H1 (cell line): ENCODE measurements around the gene PCDHA1. TPM values are rescaled to one million over a fixed set of nuclear protein-coding genes. Genes with fewer than 3 reads are reported as not detected.

Experiments
- CTCF ChIA-PET: fragments of 300-600 bp; sonication (Branson Sonifier 250); formaldehyde crosslinking; loops from one replicate; lab custom pipeline; 2021; ENCODE audit not compliant: partially characterized antibody; lab: Charles Lee
- POLR2A ChIA-PET: fragments of 300-600 bp; sonication (Branson Sonifier 250); formaldehyde crosslinking; loops from one replicate; lab custom pipeline; 2021; ENCODE audit warnings: inconsistent platforms; ENCODE audit not compliant: partially characterized antibody; lab: Charles Lee
- DNase-seq, 2 experiments: peaks; one replicate each; pipeline versions ENCODE4 v3.0.0 to v3.0.0-alpha.2; 2010 to 2022; ENCODE audit warnings: low spot score in 2 of 2, low read depth in 1 of 2, mixed read lengths in 1 of 2
- FAIRE-seq: peaks from 2 replicates; lab custom pipeline; 2011; peaks lifted over from hg19 to GRCh38; lab: Jason Lieb, UNC
- H2AFZ ChIP-seq: 2 replicates; pipeline ENCODE4 v1.8.1; 2012; ENCODE audit warnings: low read length, inconsistent platforms
- H2AK5ac ChIP-seq: 2 replicates; pipeline ENCODE4 v1.6.1; 2013; ENCODE audit warnings: low read depth, low read length
- H2BK120ac ChIP-seq: replicated peaks from 2 replicates; pipeline ENCODE3; 2013; ENCODE audit warnings: low read depth, low read length, inconsistent platforms
- H2BK12ac ChIP-seq: 2 replicates; pipeline ENCODE4 v1.6.1; 2013; ENCODE audit warnings: low read depth, low read length
- H2BK15ac ChIP-seq: 2 replicates; pipeline ENCODE4 v1.6.1; 2013; ENCODE audit warnings: low read length
- H2BK20ac ChIP-seq: 2 replicates; pipeline ENCODE4 v1.6.1; 2013; ENCODE audit warnings: low read length
- H2BK5ac ChIP-seq: 2 replicates; pipeline ENCODE4 v1.6.1; 2013; ENCODE audit warnings: low read depth, low read length
- H3K14ac ChIP-seq: 2 replicates; pipeline ENCODE4 v1.6.1; 2013; ENCODE audit warnings: inconsistent platforms; ENCODE audit not compliant: insufficient read length
- H3K18ac ChIP-seq: 2 replicates; pipeline ENCODE4 v1.6.1; 2013; ENCODE audit warnings: low read length; ENCODE audit errors: extremely low read depth
- H3K23ac ChIP-seq: 2 replicates; pipeline ENCODE4 v1.6.1; 2013; ENCODE audit warnings: inconsistent platforms; ENCODE audit not compliant: insufficient read length
- H3K23me2 ChIP-seq: 2 replicates; pipeline ENCODE4 v1.6.1; 2013; ENCODE audit warnings: low read depth, low read length
- H3K27ac ChIP-seq: 2 replicates; pipeline ENCODE4 v1.6.1; 2011; ENCODE audit warnings: low read depth, low read length, inconsistent platforms
- H3K27me3 ChIP-seq, 4 experiments: replicated peaks in 1 of 4; 1 replicate in 1 of 4; 2 replicates in 3 of 4; pipeline versions ENCODE4 v1.6.1 to v1.8.1; 2011 to 2013; ENCODE audit warnings: low read length in 3 of 4, mild to moderate bottlenecking in 3 of 4, inconsistent platforms in 2 of 4, mixed read lengths in 2 of 4, moderate library complexity in 1 of 4; ENCODE audit not compliant: control insufficient read depth in 3 of 4, insufficient read depth in 3 of 4; ENCODE audit errors: extremely low read depth in 1 of 4
- H3K36me3 ChIP-seq, 4 experiments: 2 replicates each; pipeline versions ENCODE4 v1.6.1 to v1.8.1; 2011 to 2013; ENCODE audit warnings: mild to moderate bottlenecking in 4 of 4, low read length in 3 of 4, moderate library complexity in 2 of 4, control low read depth in 1 of 4, inconsistent platforms in 1 of 4; ENCODE audit not compliant: insufficient read depth in 4 of 4, control insufficient read depth in 2 of 4
- H3K4ac ChIP-seq: replicated peaks from 2 replicates; pipeline ENCODE3; 2013; ENCODE audit warnings: low read length, low read depth, mixed read lengths, inconsistent platforms; ENCODE audit not compliant: insufficient read length
- H3K4me1 ChIP-seq, 4 experiments: replicated peaks in 1 of 4; 1 replicate in 1 of 4; 2 replicates in 3 of 4; pipeline versions ENCODE4 v1.6.1 to v1.8.1; 2011 to 2013; ENCODE audit warnings: low read length in 3 of 4, inconsistent platforms in 2 of 4, mixed read lengths in 1 of 4; ENCODE audit not compliant: insufficient read depth in 4 of 4, control insufficient read depth in 3 of 4
- H3K4me2 ChIP-seq, 2 experiments: 2 replicates each; pipeline versions ENCODE4 v1.6.1 to v1.8.1; 2011 to 2013; ENCODE audit warnings: low read depth in 2 of 2, low read length in 2 of 2, control low read depth in 1 of 2, inconsistent platforms in 1 of 2, mild to moderate bottlenecking in 1 of 2; ENCODE audit not compliant: insufficient read depth in 1 of 2
- H3K4me3 ChIP-seq, 4 experiments: fragments of 200-600, 300-600 bp in 1 of 4; sonication (generic), shearing (Covaris generic), sonication (Bioruptor Twin) in 1 of 4; 2 replicates each; pipeline versions ENCODE4 v1.5.1 to v1.8.1; 2011 to 2016; ENCODE audit warnings: low read length in 4 of 4, low read depth in 3 of 4, control low read depth in 2 of 4, inconsistent platforms in 2 of 4, mild to moderate bottlenecking in 2 of 4, mixed read lengths in 1 of 4, moderate library complexity in 1 of 4; ENCODE audit not compliant: insufficient read depth in 2 of 4; ENCODE audit errors: extremely low read depth in 1 of 4
- H3K56ac ChIP-seq: replicated peaks from 2 replicates; pipeline ENCODE3; 2013; ENCODE audit warnings: low read depth, mild to moderate bottlenecking, mixed read lengths, low read length, inconsistent platforms; ENCODE audit not compliant: insufficient read length
- H3K79me1 ChIP-seq: 2 replicates; pipeline ENCODE4 v1.6.1; 2013; ENCODE audit warnings: low read depth, low read length, control low read depth
- H3K79me2 ChIP-seq, 2 experiments: 2 replicates each; pipeline versions ENCODE4 v1.6.1 to v1.8.1; 2012 to 2013; ENCODE audit warnings: low read length in 2 of 2, mild to moderate bottlenecking in 2 of 2, inconsistent platforms in 1 of 2; ENCODE audit not compliant: insufficient read depth in 2 of 2, control insufficient read depth in 1 of 2
- H3K9ac ChIP-seq, 4 experiments: replicated peaks in 1 of 4; 1 replicate in 1 of 4; 2 replicates in 3 of 4; pipeline versions ENCODE4 v1.6.1 to v1.8.1; 2011 to 2013; ENCODE audit warnings: low read depth in 3 of 4, low read length in 3 of 4, control low read depth in 2 of 4, mild to moderate bottlenecking in 2 of 4, moderate library complexity in 2 of 4, inconsistent platforms in 1 of 4; ENCODE audit errors: extremely low read depth in 1 of 4
- H3K9me3 ChIP-seq, 2 experiments: 2 replicates each; pipeline versions ENCODE4 v1.6.1 to v1.8.1; 2012 to 2013; ENCODE audit warnings: mild to moderate bottlenecking in 2 of 2, moderate library complexity in 2 of 2, control low read depth in 1 of 2, inconsistent platforms in 1 of 2, low read depth in 1 of 2, low read length in 1 of 2, mixed read lengths in 1 of 2; ENCODE audit not compliant: insufficient read depth in 2 of 2
- H4K20me1 ChIP-seq, 2 experiments: replicated peaks in 1 of 2; 2 replicates each; pipeline versions ENCODE3 to v1.8.1; 2011 to 2013; ENCODE audit warnings: inconsistent platforms in 2 of 2, low read length in 2 of 2, mild to moderate bottlenecking in 1 of 2; ENCODE audit not compliant: insufficient read depth in 2 of 2, control insufficient read depth in 1 of 2
- H4K5ac ChIP-seq: 2 replicates; pipeline ENCODE4 v1.6.1; 2013; ENCODE audit warnings: low read length, low read depth, mixed read lengths, inconsistent platforms; ENCODE audit not compliant: insufficient read length
- H4K8ac ChIP-seq: 2 replicates; pipeline ENCODE4 v1.8.0; 2013; ENCODE audit warnings: mild to moderate bottlenecking, moderate library complexity, low read length, inconsistent platforms; ENCODE audit not compliant: insufficient read depth; ENCODE audit errors: extremely low read depth
- H4K91ac ChIP-seq: replicated peaks from 2 replicates; pipeline ENCODE3; 2013; ENCODE audit warnings: low read length, mixed read lengths, inconsistent platforms; ENCODE audit not compliant: insufficient read length
- BACH1 ChIP-seq: IDR thresholded peaks from 2 replicates; pipeline ENCODE4 v1.6.1; 2012; ENCODE audit warnings: low read length, improper control_type of control experiment
- CBX5 ChIP-seq: fragments of 300-800, 300-1000 bp; sonication (generic); IDR thresholded peaks from 2 replicates; pipeline ENCODE4 v1.7.1; 2016; ENCODE audit warnings: antibody characterized with exemption, low read length, low read depth
- CTBP2 ChIP-seq: IDR thresholded peaks from 2 replicates; pipeline ENCODE4 v1.7.0; 2011; ENCODE audit warnings: borderline replicate concordance, mild to moderate bottlenecking, moderate library complexity, mixed read lengths, low read length; ENCODE audit not compliant: insufficient read depth, insufficient read length
- EGR1 ChIP-seq: IDR thresholded peaks from 2 replicates; pipeline ENCODE4 v1.6.1; 2011; ENCODE audit warnings: low read depth, low read length, borderline replicate concordance
- KDM4A ChIP-seq: IDR thresholded peaks from one replicate; pipeline ENCODE4 v1.7.1; 2012; ENCODE audit warnings: low read depth, mild to moderate bottlenecking, moderate library complexity, low read length, inconsistent platforms; ENCODE audit not compliant: severe bottlenecking
- MAFK ChIP-seq: IDR thresholded peaks from 2 replicates; pipeline ENCODE4 v1.6.1; 2012; ENCODE audit warnings: low read depth, mild to moderate bottlenecking, improper control_type of control experiment, low read length
- RFX5 ChIP-seq: IDR thresholded peaks from 2 replicates; pipeline ENCODE4 v1.6.1; 2011; ENCODE audit warnings: low read depth, low read length, improper control_type of control experiment, borderline replicate concordance
- RNF2 ChIP-seq: fragments of 200-900, 300-1000 bp; sonication (generic); IDR thresholded peaks from 2 replicates; pipeline ENCODE4 v1.7.1; 2016; ENCODE audit warnings: borderline replicate concordance, low read depth, mild to moderate bottlenecking, antibody characterized with exemption, low read length; ENCODE audit not compliant: poor library complexity, severe bottlenecking; ENCODE audit errors: missing control alignments
- SIRT6 ChIP-seq: IDR thresholded peaks from one replicate; pipeline ENCODE4 v1.7.1; 2012; ENCODE audit warnings: low read length, inconsistent platforms
- SUZ12 ChIP-seq: fragments of 200-600 bp; sonication (generic); IDR thresholded peaks from 2 replicates; pipeline ENCODE4 v1.6.1; 2012; ENCODE audit warnings: mild to moderate bottlenecking, inconsistent platforms, low read length, moderate library complexity, mixed read lengths
- TBP ChIP-seq: IDR thresholded peaks from 2 replicates; pipeline ENCODE4 v1.6.1; 2011; ENCODE audit warnings: low read depth, low read length, improper control_type of control experiment
- WGBS, 2 experiments: shearing (Covaris generic) in 1 of 2; methylation state at CpG; one replicate each; pipeline versions ENCODE4 v1.1.6 to v1.1.7; 2013 to 2015; ENCODE audit warnings: low lambda C conversion rate in 2 of 2, mixed read lengths in 2 of 2, inconsistent platforms in 1 of 2, low coverage in 1 of 2, missing lambda C conversion rate in 1 of 2; ENCODE audit not compliant: insufficient replicate concordance in 2 of 2, insufficient coverage in 1 of 2, insufficient read length in 1 of 2; ENCODE audit errors: extremely low coverage in 1 of 2, missing lambda C conversion rate in 1 of 2; 5-methylcytosine and 5-hydroxymethylcytosine counted together
- polyA plus RNA-seq, 7 experiments: library from polyadenylated mRNA; depleted of rRNA in 3 of 7; stranded (reverse) in 5 of 7; unstranded in 2 of 7; fragments of >200 nt in 5 of 7; fragments of 200-250 nt in 2 of 7; gene quantifications; 1 replicate in 5 of 7; 2 replicates in 1 of 7; 4 replicates in 1 of 7; pipeline versions ENCODE4 v1.2.1 to v1.2.3, GENCODE V29; 2011 to 2013; ENCODE audit warnings: missing spikeins in 2 of 7, mixed read lengths in 2 of 7
- total RNA-seq: library from RNA; stranded (reverse); fragmentation: NEBNext Ultra II Directional; extraction: Animal tissue kit (Norgen Biotek cat#: 25700); gene quantifications from 2 replicates; pipeline ENCODE4 v1.2.1, GENCODE V29; 2021
- TF ChIP-seq, protein P1 (sequence below): IDR thresholded peaks from 2 replicates; pipeline ENCODE4 v1.6.1; 2012; ENCODE audit warnings: inconsistent platforms

PCDHA1 gene
- total and polyA plus RNA-seq, 2 of the 8 experiments (the other 6 are each of a cell fraction or from before 2014, with no cell fraction given), result 0.23 to 0.50 TPM

DNA sequence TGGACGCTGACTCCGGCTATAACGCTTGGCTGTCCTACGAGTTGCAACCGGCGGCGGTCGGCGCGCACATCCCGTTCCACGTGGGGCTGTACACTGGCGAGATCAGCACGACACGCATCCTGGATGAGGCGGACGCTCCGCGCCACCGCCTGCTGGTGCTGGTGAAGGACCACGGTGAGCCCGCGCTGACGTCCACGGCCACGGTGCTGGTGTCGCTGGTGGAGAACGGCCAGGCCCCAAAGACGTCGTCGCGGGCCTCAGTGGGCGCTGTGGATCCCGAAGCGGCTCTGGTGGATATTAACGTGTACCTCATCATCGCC is 91.3 kb downstream of the PCDHA1 start:
- H2BK5ac ChIP-seq, result no peak overlapping the region
- no peak overlapping the region for H3K4me2 ChIP-seq
- H3K23ac ChIP-seq, result no peak overlapping the region
- TF ChIP-seq CBX5, result no peak
- TF ChIP-seq SUZ12, result no peak
- no peak for TF ChIP-seq BACH1
- TF ChIP-seq, protein P1, sequence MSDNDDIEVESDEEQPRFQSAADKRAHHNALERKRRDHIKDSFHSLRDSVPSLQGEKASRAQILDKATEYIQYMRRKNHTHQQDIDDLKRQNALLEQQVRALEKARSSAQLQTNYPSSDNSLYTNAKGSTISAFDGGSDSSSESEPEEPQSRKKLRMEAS, result no peak
- TF ChIP-seq MAFK, result no peak
- TF ChIP-seq RNF2, result no peak
- no peak for TF ChIP-seq RFX5
- TF ChIP-seq KDM4A, result no peak
- TF ChIP-seq CTBP2, result no peak
- no peak for TF ChIP-seq SIRT6
- TF ChIP-seq EGR1, result no peak
- no peak for TF ChIP-seq TBP
- TF ChIP-seq, all 59 proteins: peak for 0
- Histone ChIP-seq H4K91ac (no peak overlapping the region), H3K56ac (no peak overlapping the region), H3K79me1 (no peaks in the 10 kb centered on the region), H4K5ac (no peak overlapping the region), H2BK12ac (no peak overlapping the region), H3K9ac (no peak overlapping the region), H3K18ac (no peak overlapping the region), H3K79me2 (peaks cover 0 to 9% of the 10 kb centered on the region in 2 experiments; a peak in 2 of 4 replicates), H2BK120ac (no peak overlapping the region), H2AFZ (no peak overlapping the region), H3K27ac (no peak overlapping the region), H2BK15ac (no peak overlapping the region), H2BK20ac (no peak overlapping the region), H3K36me3 (peaks cover 0 to 11% (median 0%) of the 10 kb centered on the region in 4 experiments; a peak in 2 of 8 replicates), H3K4me3 (no peak overlapping the region), H3K27me3 (no peaks in the 10 kb centered on the region), H3K4ac (no peak overlapping the region), H2AK5ac (no peak overlapping the region), H3K14ac (no peak overlapping the region), H4K8ac (no peak overlapping the region; the same call in 1 of the 2 replicates), H4K20me1 (peaks cover 0 to 3% of the 10 kb centered on the region in 2 experiments), H3K9me3 (no peaks in the 10 kb centered on the region), H3K23me2 (no peaks in the 10 kb centered on the region), H3K4me1 (no peaks in the 10 kb centered on the region; a peak in 2 of 7 replicates)
- DNase-seq (no peak), FAIRE-seq (no peak)
- ChIA-PET CTCF (interaction anchor here (0.9 to 9.3 kb wide), 7 partner anchors 8 to 174 kb away, joined by 4 to 141 read pairs (median 13); partner anchors contain the start of genes PCDHA10, PCDHA11, PCDHA4 and PCDHA8), POLR2A (interaction anchor here (3.6 kb wide), 1 partner anchor 164 kb away, joined by 32 read pairs; no protein-coding TSS in a partner anchor)
- WGBS, 2 experiments, result 96% methylated on average over 27 of the region's 37 CpGs; no CpG with 5 or more reads in 1 of the 2 experiments
